Keratinocyte (primary cell): ENCODE data around the gene ASCC2. TPM values are rescaled to one million over a fixed set of nuclear protein-coding genes. Genes with fewer than 3 reads are reported as not detected.
A peak's percentile ranks its signal among the peaks of the same experiment; 100 is the strongest.

Experiments
- DNase-seq: peaks from one replicate; pipeline ENCODE4 v3.0.0-alpha.2; 2011; ENCODE audit warnings: low read depth, missing footprints, low spot score
- FAIRE-seq: peaks from 2 replicates; lab custom pipeline; 2011; peaks lifted over from hg19 to GRCh38; lab: Jason Lieb, UNC
- H2AFZ ChIP-seq: 2 replicates; pipeline ENCODE4 v1.6.0; 2012; ENCODE audit warnings: low read length, control low read depth, inconsistent platforms; ENCODE audit not compliant: control insufficient read depth
- H3K27ac ChIP-seq: 2 replicates; pipeline ENCODE4 v1.5.1; 2011; ENCODE audit warnings: low read length; ENCODE audit not compliant: control insufficient read depth, insufficient read depth
- H3K27me3 ChIP-seq: 3 replicates; pipeline ENCODE4 v1.6.0; 2011; ENCODE audit warnings: low read length; ENCODE audit not compliant: control insufficient read depth, insufficient read depth; ENCODE audit errors: extremely low read depth
- H3K36me3 ChIP-seq, 2 experiments: 2 replicates in 1 of 2; 3 replicates in 1 of 2; pipeline ENCODE4 v1.5.1; 2011; ENCODE audit warnings: low read length in 2 of 2, mild to moderate bottlenecking in 1 of 2; ENCODE audit not compliant: control insufficient read depth in 2 of 2, insufficient read depth in 2 of 2; ENCODE audit errors: extremely low read depth in 1 of 2
- H3K4me1 ChIP-seq: 3 replicates; pipeline ENCODE4 v1.5.1; 2011; ENCODE audit warnings: low read length; ENCODE audit not compliant: control insufficient read depth, insufficient read depth; ENCODE audit errors: extremely low read depth
- H3K4me2 ChIP-seq: 3 replicates; pipeline ENCODE4 v1.6.0; 2011; ENCODE audit warnings: low read depth, low read length; ENCODE audit not compliant: control insufficient read depth, insufficient read depth; ENCODE audit errors: extremely low read depth
- H3K4me3 ChIP-seq, 3 experiments: fragments of 200-600 bp in 1 of 3; sonication (generic) in 1 of 3; 2 replicates in 2 of 3; 3 replicates in 1 of 3; pipeline ENCODE4 v1.5.1; 2011 to 2016; ENCODE audit warnings: low read length in 3 of 3, mild to moderate bottlenecking in 3 of 3, control low read depth in 2 of 3, inconsistent platforms in 1 of 3, low read depth in 1 of 3, mixed read lengths in 1 of 3, mixed run types in 1 of 3, moderate library complexity in 1 of 3; ENCODE audit not compliant: control insufficient read depth in 2 of 3, insufficient read depth in 2 of 3; ENCODE audit errors: extremely low read depth in 1 of 3
- H3K79me2 ChIP-seq: 2 replicates; pipeline ENCODE4 v1.6.0; 2012; ENCODE audit warnings: low read length; ENCODE audit not compliant: control insufficient read depth, insufficient read depth
- H3K9ac ChIP-seq: 3 replicates; pipeline ENCODE4 v1.6.0; 2011; ENCODE audit warnings: low read length; ENCODE audit not compliant: control insufficient read depth, insufficient read depth; ENCODE audit errors: extremely low read depth
- H3K9me1 ChIP-seq: 3 replicates; pipeline ENCODE4 v1.6.0; 2011; ENCODE audit warnings: low read length; ENCODE audit not compliant: control insufficient read depth, insufficient read depth; ENCODE audit errors: extremely low read depth
- H3K9me3 ChIP-seq: 2 replicates; pipeline ENCODE4 v1.5.1; 2012; ENCODE audit warnings: low read depth, low read length; ENCODE audit not compliant: control insufficient read depth
- H4K20me1 ChIP-seq: 3 replicates; pipeline ENCODE4 v1.6.0; 2011; ENCODE audit warnings: low read length; ENCODE audit not compliant: control insufficient read depth, insufficient read depth; ENCODE audit errors: extremely low read depth
- EZH2 ChIP-seq: IDR thresholded peaks from one replicate; pipeline ENCODE4 v1.6.1; 2012; ENCODE audit warnings: inconsistent platforms, mild to moderate bottlenecking, low read length, moderate library complexity
- dilution Hi-C: fragments of 300-500 bp; cut with MboI; formaldehyde crosslinking; loops from one replicate; pipeline ENCODE4 v1.7.0; 2020; ENCODE audit warnings: low sequenced_read_pairs; ENCODE audit not compliant: extremely low pct_ligation_motif_present
- polyA plus RNA-seq, 5 experiments: library from polyadenylated mRNA; depleted of rRNA in 3 of 5; stranded (reverse) in 3 of 5; stranded (forward) in 1 of 5; unstranded in 1 of 5; fragments of >200 nt; gene quantifications; 1 replicate in 1 of 5; 2 replicates in 3 of 5; 3 replicates in 1 of 5; pipeline versions ENCODE4 v1.2.1 to v1.2.3, GENCODE V29; 2011 to 2012; ENCODE audit warnings: missing spikeins in 2 of 5, low read depth in 1 of 5, low replicate concordance in 1 of 5
- TF ChIP-seq, protein P1 (sequence below), 3 experiments: IDR thresholded peaks in 1 of 3; conservative IDR thresholded peaks in 1 of 3; optimal IDR thresholded peaks in 1 of 3; 2 replicates in 2 of 3; 3 replicates in 1 of 3; pipeline versions ENCODE3 to v1.5.1; 2011; ENCODE audit warnings: low read length in 3 of 3, mild to moderate bottlenecking in 3 of 3, moderate library complexity in 2 of 3, control low read depth in 1 of 3, inconsistent platforms in 1 of 3; ENCODE audit not compliant: insufficient read depth in 2 of 3; ENCODE audit errors: extremely low read depth in 1 of 3

Gene ASCC2
- polyA plus RNA-seq, 1 donor (not counting 4 experiments of a cell fraction or from before 2014, with no cell fraction given), result 51.3 TPM

GRCh38 chr22:29882716-29883044 lies 44.6 kb upstream of the ASCC2 start:
- FAIRE-seq (no peak), DNase-seq (no peak)
- Histone ChIP-seq H4K20me1 (no peaks in the 10 kb centered on the region), H3K4me3 (peak overlapping the region in 1 of 3 experiments; percentile 96), H3K4me2 (peak overlapping the region; percentile 62), H3K36me3 (no peaks in the 10 kb centered on the region), H3K9ac (no peak overlapping the region), H3K27ac (no peak overlapping the region), H3K27me3 (no peaks in the 10 kb centered on the region), H3K9me3 (no peaks in the 10 kb centered on the region), H3K9me1 (no peaks in the 10 kb centered on the region), H2AFZ (no peak overlapping the region), H3K4me1 (peaks cover 20% of the 10 kb centered on the region), H3K79me2 (peaks cover 43% of the 10 kb centered on the region)
- TF ChIP-seq, protein P1, sequence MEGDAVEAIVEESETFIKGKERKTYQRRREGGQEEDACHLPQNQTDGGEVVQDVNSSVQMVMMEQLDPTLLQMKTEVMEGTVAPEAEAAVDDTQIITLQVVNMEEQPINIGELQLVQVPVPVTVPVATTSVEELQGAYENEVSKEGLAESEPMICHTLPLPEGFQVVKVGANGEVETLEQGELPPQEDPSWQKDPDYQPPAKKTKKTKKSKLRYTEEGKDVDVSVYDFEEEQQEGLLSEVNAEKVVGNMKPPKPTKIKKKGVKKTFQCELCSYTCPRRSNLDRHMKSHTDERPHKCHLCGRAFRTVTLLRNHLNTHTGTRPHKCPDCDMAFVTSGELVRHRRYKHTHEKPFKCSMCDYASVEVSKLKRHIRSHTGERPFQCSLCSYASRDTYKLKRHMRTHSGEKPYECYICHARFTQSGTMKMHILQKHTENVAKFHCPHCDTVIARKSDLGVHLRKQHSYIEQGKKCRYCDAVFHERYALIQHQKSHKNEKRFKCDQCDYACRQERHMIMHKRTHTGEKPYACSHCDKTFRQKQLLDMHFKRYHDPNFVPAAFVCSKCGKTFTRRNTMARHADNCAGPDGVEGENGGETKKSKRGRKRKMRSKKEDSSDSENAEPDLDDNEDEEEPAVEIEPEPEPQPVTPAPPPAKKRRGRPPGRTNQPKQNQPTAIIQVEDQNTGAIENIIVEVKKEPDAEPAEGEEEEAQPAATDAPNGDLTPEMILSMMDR (optimal IDR thresholded peaks at IDR 0.05 in 1 of 3, IDR thresholded peaks at IDR 0.05 in 1 of 3, conservative IDR thresholded peaks at IDR 0.05 in 1 of 3; ENCODE audit: extremely low read depth in 1 of 3, insufficient read depth in 2 of 3, low read length in 3 of 3), result no peak
- no peak for TF ChIP-seq EZH2
- dilution Hi-C loops, result no loop called here

GRCh38 chr22:29879753-29880152 lies 41.7 kb upstream of the ASCC2 start:
- Histone ChIP-seq H3K36me3 (no peaks in the 10 kb centered on the region), H4K20me1 (no peaks in the 10 kb centered on the region), H3K79me2 (peaks cover 16% of the 10 kb centered on the region), H2AFZ (no peak overlapping the region), H3K9me3 (no peaks in the 10 kb centered on the region), H3K9me1 (no peaks in the 10 kb centered on the region), H3K27me3 (no peaks in the 10 kb centered on the region), H3K27ac (no peak overlapping the region), H3K4me2 (no peak overlapping the region), H3K9ac (no peak overlapping the region), H3K4me3 (no peak overlapping the region), H3K4me1 (peaks cover 8% of the 10 kb centered on the region)
- no peak for DNase-seq
- FAIRE-seq, result no peak
- dilution Hi-C loops, result no loop called here
- TF ChIP-seq, protein P1 (optimal IDR thresholded peaks at IDR 0.05 in 1 of 3, IDR thresholded peaks at IDR 0.05 in 1 of 3, conservative IDR thresholded peaks at IDR 0.05 in 1 of 3; ENCODE audit: extremely low read depth in 1 of 3, insufficient read depth in 2 of 3, low read length in 3 of 3), result no peak
- no peak for TF ChIP-seq EZH2
